Gastroesophageal sphincter (tissue), 4 donors: ENCODE data around the gene OVOL2. TPM values are rescaled to one million over a fixed set of nuclear protein-coding genes. Genes with fewer than 3 reads are reported as not detected.

Experiments used
- ATAC-seq: fragments of 150-250 bp; one replicate; pipeline ENCODE4 v1.9.1; 2016; ENCODE audit warnings: mild to moderate bottlenecking, moderate library complexity
- H3K27ac ChIP-seq, 4 donors: fragments of 200-600 bp; sonication (generic) in 3 of 4; 1 replicate in 3 of 4; 2 replicates in 1 of 4; pipeline ENCODE4 v1.5.1; 2016 to 2019
- H3K27me3 ChIP-seq: fragments of 200-600 bp; sonication (generic); one replicate; pipeline ENCODE4 v1.5.1; 2019
- H3K36me3 ChIP-seq, 2 donors: fragments of 200-600 bp; sonication (generic); one replicate each; pipeline ENCODE4 v1.5.1; 2019; ENCODE audit warnings: control low read depth in 1 of 2
- H3K4me1 ChIP-seq, 3 donors: fragments of 200-600 bp; sonication (generic); 1 replicate in 2 of 3; 2 replicates in 1 of 3; pipeline ENCODE4 v1.5.1; 2016 to 2019; ENCODE audit warnings: control low read depth in 2 of 3
- H3K4me3 ChIP-seq, 2 donors: fragments of 200-600 bp; sonication (generic); one replicate each; pipeline ENCODE4 v1.5.1; 2019; ENCODE audit warnings: mild to moderate bottlenecking in 1 of 2, moderate library complexity in 1 of 2
- H3K9me3 ChIP-seq, 3 donors: fragments of 200-600 bp; sonication (generic); one replicate each; pipeline ENCODE4 v1.5.1; 2017 to 2019; ENCODE audit warnings: control low read depth in 2 of 3
- EP300 ChIP-seq: sonication (generic); formaldehyde crosslinking; IDR thresholded peaks from one replicate; pipeline ENCODE4 v1.6.1; 2017; ENCODE audit warnings: antibody characterized with exemption, mild to moderate bottlenecking
- POLR2A ChIP-seq, 2 donors: fragments of 450-650 bp; IDR thresholded peaks; one replicate each; pipeline ENCODE4 v1.6.1; 2017; ENCODE audit warnings: antibody characterized with exemption in 2 of 2, mild to moderate bottlenecking in 2 of 2, moderate library complexity in 1 of 2
- POLR2AphosphoS5 ChIP-seq: sonication (generic); formaldehyde crosslinking; IDR thresholded peaks from one replicate; pipeline ENCODE4 v1.6.1; 2017; ENCODE audit warnings: antibody characterized with exemption
- WGBS, 2 donors: methylation state at CpG; one replicate each; pipeline ENCODE4 v1.1.5; 2018; ENCODE audit warnings: low coverage in 1 of 2; 5-methylcytosine and 5-hydroxymethylcytosine counted together
- total RNA-seq, 4 donors: library from RNA; depleted of rRNA; stranded (reverse); fragments of >200 nt; gene quantifications; one replicate each; pipeline ENCODE4 v1.1.0, GENCODE V29; 2016
- TF ChIP-seq, protein P1 (sequence below), 4 experiments: fragments of 200-600 bp in 2 of 4; fragments of 450-650 bp in 2 of 4; sonication (generic) in 1 of 4; IDR thresholded peaks; one replicate each; pipeline ENCODE4 v1.5.1; 2017 to 2019; ENCODE audit warnings: antibody characterized with exemption in 4 of 4, mild to moderate bottlenecking in 2 of 4, moderate library complexity in 2 of 4

OVOL2 gene
- total RNA-seq, 4 donors from 2014 or later, result 0.69 TPM; not detected in 3

DNA sequence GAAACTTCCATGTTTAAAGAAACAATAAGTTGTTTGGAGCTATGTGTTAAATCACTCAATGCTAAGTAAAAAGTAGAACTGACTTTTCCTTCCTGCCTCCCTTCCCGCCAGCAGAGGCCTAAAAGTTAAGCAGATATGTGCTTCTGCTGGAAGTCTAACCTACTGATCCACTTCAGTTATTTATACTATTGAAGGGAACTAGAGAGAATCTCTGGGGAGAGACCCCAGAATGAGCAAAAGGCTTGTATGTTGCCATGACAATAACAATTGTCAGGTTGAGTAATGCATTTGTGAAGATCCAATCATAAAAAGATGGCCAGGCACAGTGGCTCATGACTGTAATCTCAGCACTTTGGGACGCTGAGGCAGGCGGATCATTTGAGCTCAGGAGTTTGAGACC, 64.2 kb downstream of the OVOL2 start:
- H3K36me3 ChIP-seq, result peaks cover 0 to 21% of the 10 kb centered on the region in 2 donors
- no peaks in the 10 kb centered on the region for H3K9me3 ChIP-seq
- no peaks in the 10 kb centered on the region for H3K27me3 ChIP-seq
- TF ChIP-seq EP300 (no peak), POLR2A (IDR thresholded peaks at IDR 0.05) (no peak), POLR2AphosphoS5 (no peak)
- TF ChIP-seq, protein P1, sequence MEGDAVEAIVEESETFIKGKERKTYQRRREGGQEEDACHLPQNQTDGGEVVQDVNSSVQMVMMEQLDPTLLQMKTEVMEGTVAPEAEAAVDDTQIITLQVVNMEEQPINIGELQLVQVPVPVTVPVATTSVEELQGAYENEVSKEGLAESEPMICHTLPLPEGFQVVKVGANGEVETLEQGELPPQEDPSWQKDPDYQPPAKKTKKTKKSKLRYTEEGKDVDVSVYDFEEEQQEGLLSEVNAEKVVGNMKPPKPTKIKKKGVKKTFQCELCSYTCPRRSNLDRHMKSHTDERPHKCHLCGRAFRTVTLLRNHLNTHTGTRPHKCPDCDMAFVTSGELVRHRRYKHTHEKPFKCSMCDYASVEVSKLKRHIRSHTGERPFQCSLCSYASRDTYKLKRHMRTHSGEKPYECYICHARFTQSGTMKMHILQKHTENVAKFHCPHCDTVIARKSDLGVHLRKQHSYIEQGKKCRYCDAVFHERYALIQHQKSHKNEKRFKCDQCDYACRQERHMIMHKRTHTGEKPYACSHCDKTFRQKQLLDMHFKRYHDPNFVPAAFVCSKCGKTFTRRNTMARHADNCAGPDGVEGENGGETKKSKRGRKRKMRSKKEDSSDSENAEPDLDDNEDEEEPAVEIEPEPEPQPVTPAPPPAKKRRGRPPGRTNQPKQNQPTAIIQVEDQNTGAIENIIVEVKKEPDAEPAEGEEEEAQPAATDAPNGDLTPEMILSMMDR (IDR thresholded peaks at IDR 0.05), result no peak
- H3K4me3 ChIP-seq, result no peak overlapping the region
- H3K27ac ChIP-seq, result no peak overlapping the region
- H3K4me1 ChIP-seq, result peaks cover 0 to 9% (median 0%) of the 10 kb centered on the region in 3 donors
- 77 to 80% methylated on average over 3 of the region's 3 CpGs for WGBS, 2 donors
- no peak for ATAC-seq

DNA sequence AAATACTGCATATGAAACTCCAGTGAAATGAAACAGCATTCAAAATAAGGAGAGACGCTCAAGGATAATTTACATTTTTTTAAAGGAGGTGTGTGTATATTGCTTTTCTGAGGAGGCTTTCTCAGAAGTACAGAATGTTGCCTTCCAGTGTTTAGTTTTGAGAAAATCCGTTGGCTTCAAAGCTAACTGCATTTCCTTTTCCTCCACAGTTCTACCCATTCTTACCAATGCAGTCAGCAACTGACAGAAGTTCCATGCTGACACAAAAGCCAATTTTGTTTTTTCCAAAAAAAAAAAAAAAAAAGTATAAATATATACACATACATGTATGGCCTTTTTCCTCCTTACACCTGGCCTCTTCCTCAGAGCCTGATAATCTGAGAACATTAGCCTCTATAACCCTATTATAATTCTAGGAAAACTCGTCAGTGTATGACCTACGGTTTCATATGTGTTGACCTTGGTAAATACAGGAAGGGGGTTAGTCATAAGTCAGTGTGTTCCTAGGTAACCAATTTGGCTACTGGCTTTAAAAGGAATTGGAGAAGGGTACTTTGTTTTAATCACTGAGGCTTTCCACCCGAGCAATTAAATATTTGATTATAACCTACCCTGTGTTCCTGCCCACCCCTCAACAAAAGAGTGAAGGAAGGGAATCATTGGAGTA, 64.7 kb downstream of the OVOL2 start:
- no peak for ATAC-seq
- Histone ChIP-seq H3K4me3 (no peak overlapping the region), H3K27ac (no peak overlapping the region)

DNA sequence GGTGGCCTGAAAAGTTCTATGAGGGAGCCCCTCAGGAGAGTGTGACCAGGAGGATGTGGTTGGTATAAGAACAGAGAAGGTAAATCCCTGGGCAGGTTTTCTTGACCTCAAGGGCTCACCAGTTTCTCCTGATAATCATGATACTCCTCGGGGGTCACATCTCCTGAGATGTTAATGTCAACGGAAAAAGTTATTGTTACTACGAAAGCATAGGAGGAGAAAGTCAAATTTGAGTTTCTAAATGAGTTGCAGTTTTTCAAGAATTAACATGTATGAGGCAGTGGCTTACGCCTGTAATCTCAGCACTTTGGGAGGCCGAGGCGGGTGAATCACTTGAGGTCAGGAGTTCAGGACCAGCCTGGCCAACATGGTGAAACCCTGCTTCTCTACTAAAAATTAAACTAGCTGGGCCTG, 65.5 kb downstream of the OVOL2 start:
- ATAC-seq, result no peak
- Histone ChIP-seq H3K27me3 (no peaks in the 10 kb centered on the region), H3K27ac (no peak overlapping the region), H3K4me3 (no peak overlapping the region), H3K9me3 (no peaks in the 10 kb centered on the region), H3K4me1 (peaks cover 0 to 9% (median 0%) of the 10 kb centered on the region in 3 donors), H3K36me3 (peaks cover 0 to 21% of the 10 kb centered on the region in 2 donors)
- TF ChIP-seq POLR2A (IDR thresholded peaks at IDR 0.05), result no peak
- no peak for TF ChIP-seq EP300
- no peak for TF ChIP-seq POLR2AphosphoS5
- TF ChIP-seq, protein P1 (IDR thresholded peaks at IDR 0.05), result no peak
- WGBS, 2 donors, result 90 to 91% methylated on average over 4 to 6 of the region's 6 CpGs

More for the DNA sequence above, 64.7 kb downstream of the OVOL2 start:
- TF ChIP-seq POLR2A (IDR thresholded peaks at IDR 0.05) (no peak), EP300 (no peak), POLR2AphosphoS5 (no peak)
- TF ChIP-seq, protein P1 (IDR thresholded peaks at IDR 0.05), result no peak
- Histone ChIP-seq H3K27me3 (no peaks in the 10 kb centered on the region), H3K36me3 (peaks cover 0 to 21% of the 10 kb centered on the region in 2 donors), H3K4me1 (peaks cover 0 to 9% (median 0%) of the 10 kb centered on the region in 3 donors), H3K9me3 (no peaks in the 10 kb centered on the region)
- 61 to 77% methylated on average over 3 to 5 of the region's 5 CpGs for WGBS, 2 donors

DNA sequence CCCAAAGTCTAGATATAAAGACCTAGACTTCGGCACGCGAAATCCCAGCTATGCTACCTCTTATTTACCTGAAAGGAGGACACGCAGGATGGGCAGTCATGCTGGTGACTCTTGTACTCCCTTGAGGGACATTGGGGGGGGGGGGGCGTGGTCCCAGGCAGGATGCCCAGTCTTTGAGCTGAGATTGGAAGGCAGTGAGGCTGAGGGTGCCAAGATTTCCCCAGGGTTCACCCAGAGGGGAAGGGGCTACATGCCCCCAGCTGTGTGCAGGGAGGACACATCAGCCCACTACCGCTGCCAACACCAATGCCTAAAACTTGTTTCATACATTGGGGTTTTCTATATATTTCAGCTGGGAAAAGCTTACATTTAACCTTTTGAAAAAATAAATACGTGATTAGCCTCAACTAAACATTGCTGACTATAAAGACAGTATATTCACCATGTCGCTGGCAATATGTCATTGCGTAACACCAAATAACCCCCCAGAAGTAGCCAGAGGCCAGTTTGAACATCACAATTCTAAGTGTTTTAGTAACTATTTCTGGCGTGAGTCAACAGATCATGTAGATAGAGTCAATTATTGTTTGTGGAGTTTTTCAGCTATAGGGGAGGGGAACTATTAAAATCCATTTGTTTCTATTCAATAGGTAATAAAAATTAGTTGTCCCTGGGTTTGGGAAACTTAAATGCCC, 67.3 kb downstream of the OVOL2 start:
- 88 to 98% methylated on average over 5 of the region's 10 CpGs for WGBS, 2 donors

More for the DNA sequence above, 67.3 kb downstream of the OVOL2 start:
- H3K9me3 ChIP-seq, result no peaks in the 10 kb centered on the region
- ATAC-seq, result no peak
- no peaks in the 10 kb centered on the region for H3K27me3 ChIP-seq
- H3K36me3 ChIP-seq, result peaks cover 0 to 26% of the 10 kb centered on the region in 2 donors
- no peak for TF ChIP-seq POLR2A (IDR thresholded peaks at IDR 0.05)
- no peak for TF ChIP-seq POLR2AphosphoS5
- TF ChIP-seq EP300, result no peak
- TF ChIP-seq, protein P1 (IDR thresholded peaks at IDR 0.05), result no peak
- no peaks in the 10 kb centered on the region for H3K4me1 ChIP-seq
- no peak overlapping the region for H3K4me3 ChIP-seq
- H3K27ac ChIP-seq, result no peak overlapping the region
